DND-41 (cell line): ENCODE measurements around the gene TMTC1.

Source experiments
- ATAC-seq: fragments of 200-7000 bp; cut with Tn5 transposase; 3 replicates; pipeline ENCODE4 v1.9.1; 2021; ENCODE audit warnings: low read depth; ENCODE audit not compliant: insufficient read depth
- DNase-seq: peaks from one replicate; pipeline ENCODE4 v3.0.0-alpha.2; 2020
- H2AFZ ChIP-seq: 2 replicates; pipeline ENCODE4 v1.6.0; 2012; ENCODE audit warnings: low read depth, low read length
- H3K27ac ChIP-seq: 2 replicates; pipeline ENCODE4 v1.5.1; 2012; ENCODE audit warnings: low read length, inconsistent platforms
- H3K27me3 ChIP-seq: fragments of 200-600 bp; sonication (generic); 2 replicates; pipeline ENCODE4 v1.6.0; 2012; ENCODE audit warnings: low read length, mild to moderate bottlenecking, inconsistent platforms; ENCODE audit not compliant: insufficient read depth, poor library complexity
- H3K36me3 ChIP-seq: 2 replicates; pipeline ENCODE4 v1.5.1; 2012; ENCODE audit warnings: low read length, inconsistent platforms; ENCODE audit not compliant: insufficient read depth
- H3K4me1 ChIP-seq: 2 replicates; pipeline ENCODE4 v1.5.1; 2012; ENCODE audit warnings: mild to moderate bottlenecking, low read length; ENCODE audit not compliant: insufficient read depth
- H3K4me2 ChIP-seq: 2 replicates; pipeline ENCODE4 v1.6.0; 2012; ENCODE audit warnings: mild to moderate bottlenecking, moderate library complexity, low read length, inconsistent platforms; ENCODE audit not compliant: insufficient read depth
- H3K4me3 ChIP-seq, 2 experiments: fragments of 200-600 bp in 1 of 2; shearing (Covaris generic) in 1 of 2; 2 replicates each; pipeline ENCODE4 v1.5.1; 2012 to 2016; ENCODE audit warnings: inconsistent platforms in 2 of 2, low read length in 2 of 2, mild to moderate bottlenecking in 2 of 2, low read depth in 1 of 2, moderate library complexity in 1 of 2
- H3K79me2 ChIP-seq: 2 replicates; pipeline ENCODE4 v1.6.0; 2012; ENCODE audit warnings: low read length, inconsistent platforms; ENCODE audit not compliant: insufficient read depth
- H3K9ac ChIP-seq: 2 replicates; pipeline ENCODE4 v1.6.0; 2012; ENCODE audit warnings: low read depth, mild to moderate bottlenecking, inconsistent platforms, low read length, moderate library complexity
- H3K9me3 ChIP-seq: 2 replicates; pipeline ENCODE4 v1.5.1; 2012; ENCODE audit warnings: low read length, moderate library complexity, mild to moderate bottlenecking, inconsistent platforms; ENCODE audit not compliant: insufficient read depth, severe bottlenecking
- H4K20me1 ChIP-seq: 2 replicates; pipeline ENCODE4 v1.6.0; 2012; ENCODE audit warnings: low read length; ENCODE audit not compliant: insufficient read depth
- EZH2 ChIP-seq: IDR thresholded peaks from 3 replicates; pipeline ENCODE4 v1.6.1; 2012; ENCODE audit warnings: borderline replicate concordance, low read depth, mild to moderate bottlenecking, moderate library complexity, low read length, inconsistent platforms; ENCODE audit not compliant: severe bottlenecking
- TF ChIP-seq, protein P1 (sequence below): IDR thresholded peaks from 2 replicates; pipeline ENCODE4 v1.5.1; 2012; ENCODE audit warnings: borderline replicate concordance, low read length, moderate library complexity, mild to moderate bottlenecking; ENCODE audit not compliant: poor library complexity, severe bottlenecking; ENCODE audit errors: extremely low read depth

The TMTC1 gene

DNA sequence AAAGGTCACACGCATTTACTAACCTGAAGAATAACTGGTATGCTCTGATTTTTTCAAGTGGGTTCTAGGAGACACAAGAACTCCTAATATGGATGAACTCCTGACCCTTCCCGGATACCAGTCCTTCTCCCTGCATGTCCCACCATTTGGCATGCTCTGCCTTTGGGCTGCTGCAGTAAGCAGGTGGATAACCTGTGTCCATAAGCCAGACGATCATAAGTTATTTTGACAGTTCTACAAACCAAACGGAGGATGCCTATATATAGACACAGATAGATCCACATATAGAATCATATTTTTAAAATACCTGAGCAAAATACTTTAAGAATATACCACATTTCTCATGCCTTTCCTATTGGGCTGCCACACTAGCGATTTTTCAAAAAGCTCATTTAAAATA is 49.4 kb downstream of the TMTC1 start:
- no peak overlapping the region for H3K27ac ChIP-seq
- ATAC-seq: no peak

DNA sequence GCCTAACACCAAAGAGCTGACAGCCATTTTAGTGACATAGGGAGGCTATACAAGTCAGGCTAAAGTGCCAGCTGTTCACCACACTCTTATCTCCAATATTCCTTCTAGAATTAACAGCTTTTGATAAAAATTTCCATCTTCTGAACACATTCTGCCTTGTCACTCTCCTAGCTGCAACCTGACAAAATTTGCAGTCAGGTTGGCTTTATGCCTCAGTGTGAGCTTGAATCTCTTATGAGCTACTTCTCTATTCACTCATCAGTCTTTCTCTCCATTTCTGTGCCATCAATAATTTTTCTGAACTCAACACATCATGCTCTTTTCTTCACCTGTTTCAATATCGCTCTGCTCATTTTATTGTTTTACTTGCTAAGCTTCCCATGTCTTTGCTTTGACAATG is 50.2 kb downstream of the TMTC1 start:
- no peak for ATAC-seq
- no peak overlapping the region for H3K4me2 ChIP-seq

More for the DNA sequence above, 49.4 kb downstream of the TMTC1 start:
- no peaks in the 10 kb centered on the region for H3K9me3 ChIP-seq
- no peak overlapping the region for H3K4me2 ChIP-seq
- no peak overlapping the region for H2AFZ ChIP-seq
- H3K27me3 ChIP-seq: no peaks in the 10 kb centered on the region
- H3K79me2 ChIP-seq: no peaks in the 10 kb centered on the region
- H3K9ac ChIP-seq: no peak overlapping the region
- no peaks in the 10 kb centered on the region for H3K36me3 ChIP-seq
- H3K4me1 ChIP-seq: no peaks in the 10 kb centered on the region
- TF ChIP-seq, protein P1, sequence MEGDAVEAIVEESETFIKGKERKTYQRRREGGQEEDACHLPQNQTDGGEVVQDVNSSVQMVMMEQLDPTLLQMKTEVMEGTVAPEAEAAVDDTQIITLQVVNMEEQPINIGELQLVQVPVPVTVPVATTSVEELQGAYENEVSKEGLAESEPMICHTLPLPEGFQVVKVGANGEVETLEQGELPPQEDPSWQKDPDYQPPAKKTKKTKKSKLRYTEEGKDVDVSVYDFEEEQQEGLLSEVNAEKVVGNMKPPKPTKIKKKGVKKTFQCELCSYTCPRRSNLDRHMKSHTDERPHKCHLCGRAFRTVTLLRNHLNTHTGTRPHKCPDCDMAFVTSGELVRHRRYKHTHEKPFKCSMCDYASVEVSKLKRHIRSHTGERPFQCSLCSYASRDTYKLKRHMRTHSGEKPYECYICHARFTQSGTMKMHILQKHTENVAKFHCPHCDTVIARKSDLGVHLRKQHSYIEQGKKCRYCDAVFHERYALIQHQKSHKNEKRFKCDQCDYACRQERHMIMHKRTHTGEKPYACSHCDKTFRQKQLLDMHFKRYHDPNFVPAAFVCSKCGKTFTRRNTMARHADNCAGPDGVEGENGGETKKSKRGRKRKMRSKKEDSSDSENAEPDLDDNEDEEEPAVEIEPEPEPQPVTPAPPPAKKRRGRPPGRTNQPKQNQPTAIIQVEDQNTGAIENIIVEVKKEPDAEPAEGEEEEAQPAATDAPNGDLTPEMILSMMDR: no peak
- TF ChIP-seq EZH2: no peak
- no peaks in the 10 kb centered on the region for H4K20me1 ChIP-seq
- no peak for DNase-seq
- no peak overlapping the region for H3K4me3 ChIP-seq

DNA sequence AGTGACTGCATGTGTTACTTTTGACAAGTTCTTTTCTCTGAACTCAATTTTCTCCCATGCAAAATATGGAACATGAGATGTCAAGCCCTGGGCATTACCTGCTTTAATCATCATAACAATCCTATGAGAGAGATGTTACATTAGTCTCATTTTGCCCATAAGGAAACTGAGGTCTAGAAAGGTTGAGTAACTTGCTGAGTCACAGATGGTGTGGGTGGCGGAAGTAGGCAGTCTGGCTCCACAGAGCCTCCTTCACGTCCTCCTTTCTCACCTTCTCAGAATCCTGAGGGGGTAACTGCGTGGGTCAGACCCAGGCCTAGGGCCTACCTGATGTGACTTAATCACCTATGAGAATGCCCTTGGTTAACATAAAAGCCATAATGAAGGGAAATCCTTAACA is 50.7 kb downstream of the TMTC1 start:
- ATAC-seq (no peak), DNase-seq (no peak)
- H4K20me1 ChIP-seq: no peaks in the 10 kb centered on the region
- no peak overlapping the region for H3K4me3 ChIP-seq
- no peaks in the 10 kb centered on the region for H3K79me2 ChIP-seq
- H3K4me1 ChIP-seq: no peaks in the 10 kb centered on the region
- no peaks in the 10 kb centered on the region for H3K36me3 ChIP-seq
- H2AFZ ChIP-seq: no peak overlapping the region
- H3K4me2 ChIP-seq: no peak overlapping the region
- H3K27ac ChIP-seq: no peak overlapping the region
- TF ChIP-seq, protein P1: no peak
- TF ChIP-seq EZH2: no peak
- no peak overlapping the region for H3K9ac ChIP-seq
- no peaks in the 10 kb centered on the region for H3K27me3 ChIP-seq
- H3K9me3 ChIP-seq: no peaks in the 10 kb centered on the region

More for the DNA sequence above, 50.2 kb downstream of the TMTC1 start:
- TF ChIP-seq, protein P1: no peak
- no peak for TF ChIP-seq EZH2
- Histone ChIP-seq H3K27ac (no peak overlapping the region), H3K9me3 (no peaks in the 10 kb centered on the region), H4K20me1 (no peaks in the 10 kb centered on the region), H3K4me1 (no peaks in the 10 kb centered on the region), H3K79me2 (no peaks in the 10 kb centered on the region), H2AFZ (no peak overlapping the region), H3K27me3 (no peaks in the 10 kb centered on the region), H3K9ac (no peak overlapping the region), H3K36me3 (no peaks in the 10 kb centered on the region), H3K4me3 (no peak overlapping the region)
- no peak for DNase-seq

DNA sequence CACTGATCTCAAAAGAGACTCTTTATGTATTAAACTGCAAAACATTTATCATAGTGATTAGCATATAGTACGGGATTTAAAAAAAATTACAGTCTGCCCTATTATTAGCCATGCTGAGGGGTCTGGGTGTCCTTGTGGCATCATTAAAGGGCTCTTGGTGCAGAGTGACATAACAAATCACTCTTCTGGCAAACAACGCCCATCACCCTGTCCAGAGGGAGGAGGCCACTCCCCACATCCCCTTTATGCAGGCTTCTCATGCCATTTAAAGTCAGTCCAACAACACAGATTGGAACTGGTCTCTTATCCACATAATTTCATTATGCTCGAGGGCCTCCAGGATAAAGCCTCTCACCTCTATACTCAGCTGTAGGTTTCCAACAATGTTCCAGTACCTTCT is 51.1 kb downstream of the TMTC1 start:
- no peak overlapping the region for H3K9ac ChIP-seq
- H3K36me3 ChIP-seq: no peaks in the 10 kb centered on the region
- no peak overlapping the region for H3K4me2 ChIP-seq
- DNase-seq (no peak), ATAC-seq (no peak)
- H2AFZ ChIP-seq: no peak overlapping the region
- no peaks in the 10 kb centered on the region for H3K9me3 ChIP-seq
- H3K4me3 ChIP-seq: no peak overlapping the region
- no peaks in the 10 kb centered on the region for H3K27me3 ChIP-seq
- H3K4me1 ChIP-seq: no peaks in the 10 kb centered on the region
- no peak for TF ChIP-seq EZH2
- TF ChIP-seq, protein P1: no peak
- H3K79me2 ChIP-seq: no peaks in the 10 kb centered on the region
- no peak overlapping the region for H3K27ac ChIP-seq
- H4K20me1 ChIP-seq: no peaks in the 10 kb centered on the region
